GM19023 (cell line): ENCODE data around the gene SUN1.
"Not testable (repeated sequence)": the region's sequence is repeated elsewhere in the genome, so short reads cannot be mapped to it uniquely, and the experiment has no call there.

Experiments used
- ATAC-seq: cut with Tn5 transposase; IDR thresholded peaks from one replicate; pipeline ENCODE4 v1.9.1; 2021; ENCODE audit warnings: mild to moderate bottlenecking, moderate library complexity; ENCODE audit not compliant: unreplicated experiment

Gene SUN1

GRCh38 chr7:832167-832967, at the start of gene SUN1:
TSS of gene SUN1 (plus strand) at chr7:832476. CDS start at chr7:832525, 49 bp downstream.
- ATAC-seq: peak; percentile 32

GRCh38 chr7:782718-783449, 49.4 kb upstream of the SUN1 start:
- ATAC-seq: no peak

- no peak for ATAC-seq
Observed at GRCh38 chr7:783556-784490, 48.5 kb upstream of the SUN1 start.

GRCh38 chr7:784971-785370, 47.3 kb upstream of the SUN1 start:
- ATAC-seq: no peak

- ATAC-seq: no peak
Observed at GRCh38 chr7:785416-785815, 46.9 kb upstream of the SUN1 start.

GRCh38 chr7:786472-787255, 45.6 kb upstream of the SUN1 start:
- no peak for ATAC-seq

GRCh38 chr7:787332-788240, 44.7 kb upstream of the SUN1 start:
- ATAC-seq: no peak

GRCh38 chr7:791519-791918, 40.8 kb upstream of the SUN1 start:
- no peak for ATAC-seq

GRCh38 chr7:794207-794606, 38.1 kb upstream of the SUN1 start:
- ATAC-seq: no peak

- no peak for ATAC-seq
Observed at GRCh38 chr7:794671-795329, 37.5 kb upstream of the SUN1 start.

GRCh38 chr7:796434-797169, 35.7 kb upstream of the SUN1 start:
- not testable (repeated sequence) for ATAC-seq

GRCh38 chr7:798921-799470, 33.3 kb upstream of the SUN1 start:
- ATAC-seq: no peak

- ATAC-seq: no peak
Observed at GRCh38 chr7:800692-801091, 31.6 kb upstream of the SUN1 start.

GRCh38 chr7:801351-801750, 30.9 kb upstream of the SUN1 start:
- not testable (repeated sequence) for ATAC-seq

- no peak for ATAC-seq
Observed at GRCh38 chr7:801940-802381, 30.3 kb upstream of the SUN1 start.

- ATAC-seq: no peak
Observed at GRCh38 chr7:802500-803242, 29.6 kb upstream of the SUN1 start.

GRCh38 chr7:803243-803635, 29.0 kb upstream of the SUN1 start:
- ATAC-seq: no peak
